HCT116 (cell line): ENCODE measurements around the gene WDR45. TPM values are rescaled to one million over a fixed set of nuclear protein-coding genes. Genes with fewer than 3 reads are reported as not detected.

Experiments
- ATAC-seq: fragments of 200-7000 bp; cut with Tn5 transposase; 2 replicates; pipeline ENCODE4 v1.9.1; 2020; ENCODE audit warnings: mild to moderate bottlenecking, moderate library complexity
- BruUV-seq: library from RNA; stranded (reverse); fragments of 400-500 nt; replicated peaks from 2 replicates; lab custom pipeline; 2021; lab: Mats Ljungman, UMichigan
- CTCF ChIA-PET: fragments of 300-600 bp; sonication (Branson Sonifier 250); formaldehyde crosslinking; loops from one replicate; lab custom pipeline; 2021; ENCODE audit warnings: antibody characterized with exemption; lab: Charles Lee
- POLR2A ChIA-PET: fragments of 300-600, 350-600 bp; sonication (Branson Sonifier 250); formaldehyde crosslinking; loops from one replicate; lab custom pipeline; 2021; ENCODE audit warnings: antibody characterized with exemption; lab: Charles Lee
- RAD21 ChIA-PET, 2 experiments: fragments of 300-600 bp; sonication (Branson Sonifier 250); formaldehyde crosslinking; loops; one replicate each; lab custom pipeline; 2023; ENCODE audit warnings: low total read pairs in 2 of 2; ENCODE audit not compliant: uncharacterized antibody in 2 of 2, unreplicated experiment in 2 of 2, low non-redundant PET in 1 of 2; lab: Charles Lee
- DNase-seq: peaks from one replicate; pipeline ENCODE4 v3.0.0-alpha.2; 2010; ENCODE audit warnings: low read depth, low spot score
- H2AFZ ChIP-seq: fragments of 200-600 bp; shearing (Covaris generic), sonication (generic); 2 replicates; pipeline ENCODE4 v1.6.1; 2017; ENCODE audit warnings: low read depth, mixed run types, mixed read lengths, antibody characterized with exemption, low read length; ENCODE audit not compliant: poor library complexity, severe bottlenecking
- H3K27ac ChIP-seq: 2 replicates; pipeline ENCODE4 v1.5.1; 2012; ENCODE audit warnings: low read depth, low read length
- H3K27me3 ChIP-seq: fragments of 200-600 bp; sonication (generic); 2 replicates; pipeline ENCODE4 v1.6.1; 2016; ENCODE audit warnings: mixed run types, low read length, mixed read lengths; ENCODE audit not compliant: insufficient read depth
- H3K36me3 ChIP-seq, 2 experiments: fragments of 200-500 bp in 1 of 2; fragments of 200-600 bp in 1 of 2; sonication (Bioruptor generic) in 1 of 2; sonication (generic) in 1 of 2; 2 replicates each; pipeline versions ENCODE4 v1.5.1 to v1.6.1; 2014 to 2016; ENCODE audit warnings: low read length in 2 of 2, inconsistent platforms in 1 of 2, mixed read lengths in 1 of 2, mixed run types in 1 of 2; ENCODE audit not compliant: insufficient read depth in 2 of 2, control insufficient read depth in 1 of 2
- H3K4me1 ChIP-seq, 2 experiments: fragments of 200-600 bp in 1 of 2; sonication (generic) in 1 of 2; 2 replicates each; pipeline versions ENCODE4 v1.5.1 to v1.6.1; 2012 to 2017; ENCODE audit warnings: low read length in 2 of 2, inconsistent platforms in 1 of 2, mild to moderate bottlenecking in 1 of 2, mixed read lengths in 1 of 2, mixed run types in 1 of 2, moderate library complexity in 1 of 2; ENCODE audit not compliant: insufficient read depth in 2 of 2, control insufficient read depth in 1 of 2
- H3K4me2 ChIP-seq: fragments of 200-600 bp; sonication (generic); 2 replicates; pipeline ENCODE4 v1.6.1; 2017; ENCODE audit warnings: mixed run types, low read length, mixed read lengths
- H3K4me3 ChIP-seq, 2 experiments: fragments of 200-600 bp in 1 of 2; sonication (generic) in 1 of 2; replicated peaks in 1 of 2; 2 replicates each; pipeline ENCODE4 v1.5.1; 2011 to 2016; ENCODE audit warnings: low read length in 2 of 2, control low read depth in 1 of 2, low read depth in 1 of 2, mild to moderate bottlenecking in 1 of 2, mixed read lengths in 1 of 2, mixed run types in 1 of 2
- H3K79me2 ChIP-seq: fragments of 200-600 bp; sonication (generic); 2 replicates; pipeline ENCODE4 v1.6.1; 2017; ENCODE audit warnings: mild to moderate bottlenecking, mixed run types, low read length, moderate library complexity, mixed read lengths; ENCODE audit not compliant: insufficient read depth
- H3K9ac ChIP-seq: fragments of 200-600 bp; sonication (generic); 2 replicates; pipeline ENCODE4 v1.6.1; 2016; ENCODE audit warnings: low read length, mixed read lengths
- H3K9me2 ChIP-seq: fragments of 200-600 bp; sonication (generic), shearing (Covaris generic); 2 replicates; pipeline ENCODE4 v1.6.1; 2017; ENCODE audit warnings: mixed run types, mild to moderate bottlenecking, moderate library complexity; ENCODE audit not compliant: insufficient read depth
- H3K9me3 ChIP-seq, 2 experiments: fragments of 200-500 bp in 1 of 2; fragments of 200-600 bp in 1 of 2; sonication (Bioruptor generic) in 1 of 2; sonication (generic) in 1 of 2; 2 replicates each; pipeline ENCODE4 v1.6.1; 2014 to 2017; ENCODE audit warnings: low read length in 2 of 2, mixed read lengths in 2 of 2, inconsistent platforms in 1 of 2, low read depth in 1 of 2, mild to moderate bottlenecking in 1 of 2, mixed run types in 1 of 2, moderate library complexity in 1 of 2; ENCODE audit not compliant: control insufficient read depth in 1 of 2, insufficient read depth in 1 of 2
- H4K20me1 ChIP-seq: fragments of 200-600 bp; sonication (generic), shearing (Covaris generic); 2 replicates; pipeline ENCODE4 v1.6.1; 2017; ENCODE audit warnings: mixed run types, mild to moderate bottlenecking, moderate library complexity; ENCODE audit not compliant: insufficient read depth
- ELF1 ChIP-seq: IDR thresholded peaks from 2 replicates; pipeline ENCODE4 v1.6.1; 2012; ENCODE audit warnings: low read depth, borderline replicate concordance
- EZH2 ChIP-seq: fragments of 200-600 bp; sonication (generic); IDR thresholded peaks from 2 replicates; pipeline ENCODE4 v1.6.1; 2017; ENCODE audit warnings: antibody characterized with exemption, mixed run types
- EZH2phosphoT487 ChIP-seq: fragments of 200-600 bp; IDR thresholded peaks from 2 replicates; pipeline ENCODE4 v1.6.1; 2018; ENCODE audit warnings: antibody characterized with exemption, borderline replicate concordance
- POLR2A ChIP-seq: IDR thresholded peaks from 2 replicates; pipeline ENCODE4 v1.7.0; 2011; ENCODE audit warnings: borderline replicate concordance; ENCODE audit not compliant: insufficient read depth, insufficient read length; ENCODE audit errors: extremely low read depth
- POLR2AphosphoS5 ChIP-seq: IDR thresholded peaks from 2 replicates; pipeline ENCODE4 v1.6.1; 2011; ENCODE audit warnings: mild to moderate bottlenecking, low read depth, low read length, moderate library complexity
- SIN3A ChIP-seq: IDR thresholded peaks from 2 replicates; pipeline ENCODE4 v1.6.1; 2012; ENCODE audit warnings: low read depth
- SRF ChIP-seq: IDR thresholded peaks from 2 replicates; pipeline ENCODE4 v1.6.1; 2012; ENCODE audit warnings: low read depth
- ZFX ChIP-seq: fragments of 450-650 bp; IDR thresholded peaks from 2 replicates; pipeline ENCODE4 v1.6.1; 2017
- ZNF274 ChIP-seq: fragments of 200-500 bp; sonication (Bioruptor generic); IDR thresholded peaks from 2 replicates; pipeline ENCODE4 v1.6.1; 2014; ENCODE audit warnings: mild to moderate bottlenecking, low read depth, low read length, inconsistent platforms
- intact Hi-C: fragments of 100-400 bp; cut with micrococcal nuclease; formaldehyde crosslinking; loops from 2 replicates; pipeline ENCODE4 v1.10.0; 2022
- total RNA-seq: library from RNA; stranded (reverse); gene quantifications from one replicate; pipeline ENCODE4 v1.2.1, GENCODE V29; 2021; ENCODE audit not compliant: unreplicated experiment
- TF ChIP-seq, protein P1 (sequence below): IDR thresholded peaks from 2 replicates; pipeline ENCODE4 v1.6.1; 2012; ENCODE audit warnings: low read depth
- TF ChIP-seq, protein P2 (sequence below): IDR thresholded peaks from 2 replicates; pipeline ENCODE4 v1.6.1; 2012
- TF ChIP-seq, protein P3 (sequence below), 3 experiments: fragments of 200-600 bp in 1 of 3; sonication (generic) in 1 of 3; IDR thresholded peaks in 2 of 3; conservative IDR thresholded peaks in 1 of 3; 2 replicates each; pipeline ENCODE4 v1.5.1; 2012 to 2017; ENCODE audit warnings: low read depth in 2 of 3, low read length in 2 of 3, antibody characterized with exemption in 1 of 3, borderline replicate concordance in 1 of 3, control low read depth in 1 of 3, mild to moderate bottlenecking in 1 of 3, mixed read lengths in 1 of 3, mixed run types in 1 of 3, moderate library complexity in 1 of 3; ENCODE audit not compliant: insufficient read depth in 1 of 3

WDR45 gene
- total RNA-seq, 1 experiment from 2014 or later: 41.7 TPM

DNA sequence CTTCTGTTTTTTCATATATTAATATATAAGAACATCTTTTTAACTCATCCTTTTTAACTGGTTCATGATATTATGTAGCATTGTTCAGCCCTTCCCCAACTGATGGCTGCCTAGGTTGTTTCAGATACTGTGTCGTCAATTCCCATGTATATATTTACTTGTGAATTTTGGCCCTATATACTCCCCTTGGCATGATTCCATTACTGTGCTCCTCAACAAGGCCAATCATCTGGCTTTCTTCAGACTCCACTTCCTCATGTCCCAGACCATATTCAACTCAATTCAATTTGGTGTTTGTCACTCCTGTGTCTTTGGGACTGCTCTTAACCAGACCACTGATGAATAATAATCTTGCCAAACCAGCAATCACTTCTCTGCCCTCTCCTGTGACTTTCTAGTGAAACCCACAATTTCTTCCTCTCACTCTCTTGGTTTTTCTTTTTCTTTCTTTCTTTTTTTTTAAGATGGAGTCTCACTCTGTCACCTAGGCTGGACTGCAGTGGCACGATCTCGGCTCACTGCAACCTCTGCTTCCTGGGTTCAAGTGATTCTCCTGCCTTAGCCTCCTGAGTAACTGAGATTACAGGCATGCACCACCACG lies 2.7 kb upstream of the WDR45 start:
- ChIA-PET POLR2A (no interaction called here), CTCF (no interaction called here)

More for the DNA sequence above, 2.7 kb upstream of the WDR45 start:
- intact Hi-C loops: no loop called here
- no peaks in the 10 kb centered on the region for H3K9me2 ChIP-seq
- H3K4me3 ChIP-seq: no peak overlapping the region
- RAD21 ChIA-PET: no interaction called here
- no peaks in the 10 kb centered on the region for H3K27me3 ChIP-seq
- BruUV-seq: no TSS peak
- peaks cover 0 to 5% of the 10 kb centered on the region in 2 experiments; a peak in 1 of 4 replicates for H3K4me1 ChIP-seq
- H3K27ac ChIP-seq: no peak overlapping the region
- no peaks in the 10 kb centered on the region for H3K79me2 ChIP-seq
- no peak for TF ChIP-seq POLR2A
- TF ChIP-seq SIN3A: no peak
- no peak for TF ChIP-seq POLR2AphosphoS5
- TF ChIP-seq ELF1: no peak
- no peak for TF ChIP-seq SRF
- TF ChIP-seq, protein P1, sequence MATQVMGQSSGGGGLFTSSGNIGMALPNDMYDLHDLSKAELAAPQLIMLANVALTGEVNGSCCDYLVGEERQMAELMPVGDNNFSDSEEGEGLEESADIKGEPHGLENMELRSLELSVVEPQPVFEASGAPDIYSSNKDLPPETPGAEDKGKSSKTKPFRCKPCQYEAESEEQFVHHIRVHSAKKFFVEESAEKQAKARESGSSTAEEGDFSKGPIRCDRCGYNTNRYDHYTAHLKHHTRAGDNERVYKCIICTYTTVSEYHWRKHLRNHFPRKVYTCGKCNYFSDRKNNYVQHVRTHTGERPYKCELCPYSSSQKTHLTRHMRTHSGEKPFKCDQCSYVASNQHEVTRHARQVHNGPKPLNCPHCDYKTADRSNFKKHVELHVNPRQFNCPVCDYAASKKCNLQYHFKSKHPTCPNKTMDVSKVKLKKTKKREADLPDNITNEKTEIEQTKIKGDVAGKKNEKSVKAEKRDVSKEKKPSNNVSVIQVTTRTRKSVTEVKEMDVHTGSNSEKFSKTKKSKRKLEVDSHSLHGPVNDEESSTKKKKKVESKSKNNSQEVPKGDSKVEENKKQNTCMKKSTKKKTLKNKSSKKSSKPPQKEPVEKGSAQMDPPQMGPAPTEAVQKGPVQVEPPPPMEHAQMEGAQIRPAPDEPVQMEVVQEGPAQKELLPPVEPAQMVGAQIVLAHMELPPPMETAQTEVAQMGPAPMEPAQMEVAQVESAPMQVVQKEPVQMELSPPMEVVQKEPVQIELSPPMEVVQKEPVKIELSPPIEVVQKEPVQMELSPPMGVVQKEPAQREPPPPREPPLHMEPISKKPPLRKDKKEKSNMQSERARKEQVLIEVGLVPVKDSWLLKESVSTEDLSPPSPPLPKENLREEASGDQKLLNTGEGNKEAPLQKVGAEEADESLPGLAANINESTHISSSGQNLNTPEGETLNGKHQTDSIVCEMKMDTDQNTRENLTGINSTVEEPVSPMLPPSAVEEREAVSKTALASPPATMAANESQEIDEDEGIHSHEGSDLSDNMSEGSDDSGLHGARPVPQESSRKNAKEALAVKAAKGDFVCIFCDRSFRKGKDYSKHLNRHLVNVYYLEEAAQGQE: no peak
- TF ChIP-seq ZNF274: no peak
- TF ChIP-seq, protein P2, sequence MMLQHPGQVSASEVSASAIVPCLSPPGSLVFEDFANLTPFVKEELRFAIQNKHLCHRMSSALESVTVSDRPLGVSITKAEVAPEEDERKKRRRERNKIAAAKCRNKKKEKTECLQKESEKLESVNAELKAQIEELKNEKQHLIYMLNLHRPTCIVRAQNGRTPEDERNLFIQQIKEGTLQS: no peak
- TF ChIP-seq ZFX: no peak
- TF ChIP-seq, protein P3, sequence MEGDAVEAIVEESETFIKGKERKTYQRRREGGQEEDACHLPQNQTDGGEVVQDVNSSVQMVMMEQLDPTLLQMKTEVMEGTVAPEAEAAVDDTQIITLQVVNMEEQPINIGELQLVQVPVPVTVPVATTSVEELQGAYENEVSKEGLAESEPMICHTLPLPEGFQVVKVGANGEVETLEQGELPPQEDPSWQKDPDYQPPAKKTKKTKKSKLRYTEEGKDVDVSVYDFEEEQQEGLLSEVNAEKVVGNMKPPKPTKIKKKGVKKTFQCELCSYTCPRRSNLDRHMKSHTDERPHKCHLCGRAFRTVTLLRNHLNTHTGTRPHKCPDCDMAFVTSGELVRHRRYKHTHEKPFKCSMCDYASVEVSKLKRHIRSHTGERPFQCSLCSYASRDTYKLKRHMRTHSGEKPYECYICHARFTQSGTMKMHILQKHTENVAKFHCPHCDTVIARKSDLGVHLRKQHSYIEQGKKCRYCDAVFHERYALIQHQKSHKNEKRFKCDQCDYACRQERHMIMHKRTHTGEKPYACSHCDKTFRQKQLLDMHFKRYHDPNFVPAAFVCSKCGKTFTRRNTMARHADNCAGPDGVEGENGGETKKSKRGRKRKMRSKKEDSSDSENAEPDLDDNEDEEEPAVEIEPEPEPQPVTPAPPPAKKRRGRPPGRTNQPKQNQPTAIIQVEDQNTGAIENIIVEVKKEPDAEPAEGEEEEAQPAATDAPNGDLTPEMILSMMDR (IDR thresholded peaks at IDR 0.05 in 2 of 3, conservative IDR thresholded peaks at IDR 0.05 in 1 of 3; ENCODE audit: borderline replicate concordance in 1 of 3, insufficient read depth in 1 of 3, low read depth in 2 of 3, low read length in 2 of 3): no peak
- TF ChIP-seq EZH2phosphoT487: no peak
- TF ChIP-seq EZH2: no peak
- no peak overlapping the region for H3K9ac ChIP-seq
- no peaks in the 10 kb centered on the region for H3K36me3 ChIP-seq
- H3K9me3 ChIP-seq: no peaks in the 10 kb centered on the region
- no peak overlapping the region for H2AFZ ChIP-seq
- H4K20me1 ChIP-seq: no peaks in the 10 kb centered on the region
- ATAC-seq (no peak), DNase-seq (no peak)
- no peak overlapping the region for H3K4me2 ChIP-seq
